MM.1S (cell line): ENCODE measurements around the gene CEP170B.
A peak's percentile ranks its signal among the peaks of the same experiment; 100 is the strongest.
"Not testable (repeated sequence)": the region's sequence is repeated elsewhere in the genome, so short reads cannot be mapped to it uniquely, and the experiment has no call there.

Experiments
- DNase-seq: peaks from one replicate; pipeline ENCODE4 v3.0.0-alpha.2; 2015
- H2AFZ ChIP-seq: fragments of 300-600 bp; sonication (generic); 2 replicates; pipeline ENCODE4 v1.6.0; 2016; ENCODE audit warnings: antibody characterized with exemption, low read length
- H3F3A ChIP-seq: fragments of 300-600 bp; sonication (generic); 2 replicates; pipeline ENCODE4 v1.6.1; 2016; ENCODE audit warnings: mild to moderate bottlenecking, antibody characterized with exemption, low read length, moderate library complexity, mixed read lengths; ENCODE audit not compliant: insufficient read depth
- H3K27ac ChIP-seq: fragments of 300-600 bp; sonication (generic); 2 replicates; pipeline ENCODE4 v1.5.1; 2016; ENCODE audit warnings: mild to moderate bottlenecking, low read length
- H3K27me3 ChIP-seq: fragments of 300-600 bp; sonication (generic); replicated peaks from 2 replicates; pipeline ENCODE4 v1.6.0; 2016; ENCODE audit warnings: low read length; ENCODE audit not compliant: insufficient read depth
- H3K36me3 ChIP-seq: fragments of 300-600 bp; sonication (generic); replicated peaks from 2 replicates; pipeline ENCODE4 v1.6.1; 2016; ENCODE audit warnings: mild to moderate bottlenecking, low read length, mixed read lengths; ENCODE audit not compliant: insufficient read depth
- H3K4me1 ChIP-seq: fragments of 300-600 bp; sonication (generic); 2 replicates; pipeline ENCODE4 v1.6.1; 2016; ENCODE audit warnings: low read length, mixed read lengths
- H3K4me2 ChIP-seq: fragments of 300-600 bp; sonication (generic); 2 replicates; pipeline ENCODE4 v1.6.0; 2016; ENCODE audit warnings: low read depth, low read length
- H3K4me3 ChIP-seq: fragments of 300-600 bp; sonication (generic); 2 replicates; pipeline ENCODE4 v1.5.1; 2016; ENCODE audit warnings: low read length, mixed read lengths
- H3K79me2 ChIP-seq: fragments of 300-600 bp; sonication (generic); 2 replicates; pipeline ENCODE4 v1.6.1; 2016; ENCODE audit warnings: mixed run types, low read length, mixed read lengths
- H3K9ac ChIP-seq: fragments of 300-600 bp; sonication (generic); 2 replicates; pipeline ENCODE4 v1.6.1; 2016; ENCODE audit warnings: low read length, mixed read lengths
- H3K9me2 ChIP-seq: fragments of 300-600 bp; sonication (generic); replicated peaks from 2 replicates; pipeline ENCODE4 v1.6.1; 2016; ENCODE audit warnings: mild to moderate bottlenecking, low read length, mixed read lengths; ENCODE audit not compliant: insufficient read depth
- H3K9me3 ChIP-seq: fragments of 300-600 bp; sonication (generic); replicated peaks from 2 replicates; pipeline ENCODE4 v1.6.1; 2016; ENCODE audit warnings: mild to moderate bottlenecking, low read length, mixed read lengths; ENCODE audit not compliant: insufficient read depth
- H4K20me1 ChIP-seq: fragments of 300-600 bp; sonication (generic); 2 replicates; pipeline ENCODE4 v1.6.1; 2016; ENCODE audit warnings: mild to moderate bottlenecking, low read length, moderate library complexity, mixed read lengths; ENCODE audit not compliant: insufficient read depth
- CTCF ChIP-seq: fragments of 300-600 bp; sonication (generic); IDR thresholded peaks from 2 replicates; pipeline ENCODE4 v1.5.1; 2016; ENCODE audit warnings: antibody characterized with exemption, low read length, mixed read lengths
- EZH2 ChIP-seq: fragments of 300-600 bp; sonication (generic); optimal IDR thresholded peaks from 2 replicates; pipeline ENCODE3; 2017; ENCODE audit warnings: low read depth, mild to moderate bottlenecking, antibody characterized with exemption, low read length, mixed read lengths
- EZH2phosphoT487 ChIP-seq: fragments of 300-600 bp; sonication (generic); IDR thresholded peaks from 2 replicates; pipeline ENCODE4 v1.6.1; 2018; ENCODE audit warnings: antibody characterized with exemption, low read length

Gene CEP170B

GRCh38 chr14:104917993-104918392 is 52.9 kb downstream of the CEP170B start:
- TF ChIP-seq EZH2phosphoT487 (no peak), EZH2 (no peak)
- H3K9ac ChIP-seq, result no peak overlapping the region
- no peaks in the 10 kb centered on the region for H3K79me2 ChIP-seq

DNA sequence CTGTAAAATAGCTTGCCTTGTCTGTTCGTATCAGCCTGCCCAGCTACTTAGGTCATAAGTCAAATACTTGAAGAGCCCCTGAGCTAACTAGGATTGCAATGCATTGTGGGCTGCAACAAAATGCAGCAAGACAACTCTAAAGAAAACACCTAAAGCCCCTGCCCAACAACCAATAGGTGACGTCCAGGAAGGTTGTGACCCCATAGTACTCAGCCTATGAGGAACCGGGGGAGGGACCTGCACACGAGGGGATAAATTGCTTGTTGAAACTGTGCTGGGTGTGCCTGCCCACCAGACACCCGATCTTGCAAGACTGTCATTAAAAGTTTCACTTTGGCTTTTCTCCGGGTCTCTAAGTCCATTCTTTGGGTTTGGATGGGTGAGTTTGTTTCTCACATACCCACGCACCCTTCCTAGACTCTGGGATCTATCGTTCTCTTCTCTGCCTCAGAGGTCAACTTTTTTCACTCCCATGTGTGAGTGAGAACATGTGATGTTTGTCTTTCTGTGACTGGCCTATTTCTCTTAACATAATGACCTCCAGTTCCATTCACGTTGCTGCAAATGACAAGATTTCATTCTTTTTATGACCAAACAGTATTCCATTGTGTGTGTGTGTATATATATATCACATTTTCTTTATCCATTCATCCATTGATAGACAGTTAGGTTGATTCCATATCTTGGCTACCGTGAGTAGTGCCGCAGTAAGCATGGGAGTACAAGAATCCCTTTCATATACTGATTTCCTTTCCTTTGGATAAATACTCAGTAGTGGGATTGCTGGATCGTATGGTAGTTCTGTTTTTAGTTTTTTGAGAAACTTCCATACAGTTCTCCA is 54.3 kb downstream of the CEP170B start:
- not testable (repeated sequence) for H3K4me2 ChIP-seq, H2AFZ ChIP-seq, H3K9me2 ChIP-seq, H3K4me1 ChIP-seq, H3K4me3 ChIP-seq, H3K79me2 ChIP-seq, DNase-seq, H4K20me1 ChIP-seq, H3K9me3 ChIP-seq, H3K27me3 ChIP-seq, H3F3A ChIP-seq, H3K36me3 ChIP-seq, H3K27ac ChIP-seq, H3K9ac ChIP-seq

More at GRCh38 chr14:104917993-104918392, 52.9 kb downstream of the CEP170B start:
- Histone ChIP-seq H3K4me2 (no peak overlapping the region), H3K27me3 (peaks cover 3% of the 10 kb centered on the region; the same call in 1 of the 2 replicates), H3K9me3 (no peaks in the 10 kb centered on the region), H3K27ac (no peak overlapping the region), H3F3A (no peaks in the 10 kb centered on the region), H4K20me1 (no peaks in the 10 kb centered on the region), H3K4me3 (no peak overlapping the region), H3K4me1 (no peaks in the 10 kb centered on the region), H3K36me3 (no peaks in the 10 kb centered on the region), H3K9me2 (no peaks in the 10 kb centered on the region), H2AFZ (no peak overlapping the region)
- DNase-seq, result no peak

GRCh38 chr14:104919993-104920315 is 54.9 kb downstream of the CEP170B start:
- Histone ChIP-seq H3K27ac (no peak overlapping the region), H3K4me3 (no peak overlapping the region), H3F3A (no peaks in the 10 kb centered on the region), H3K4me2 (no peak overlapping the region), H3K9ac (no peak overlapping the region), H3K27me3 (no peaks in the 10 kb centered on the region), H3K36me3 (no peaks in the 10 kb centered on the region), H3K79me2 (no peaks in the 10 kb centered on the region), H3K9me2 (no peaks in the 10 kb centered on the region), H4K20me1 (no peaks in the 10 kb centered on the region), H3K4me1 (no peaks in the 10 kb centered on the region), H2AFZ (no peak overlapping the region), H3K9me3 (no peaks in the 10 kb centered on the region)
- no peak for TF ChIP-seq EZH2
- no peak for TF ChIP-seq CTCF
- no peak for TF ChIP-seq EZH2phosphoT487
- peak; percentile 35 for DNase-seq

DNA sequence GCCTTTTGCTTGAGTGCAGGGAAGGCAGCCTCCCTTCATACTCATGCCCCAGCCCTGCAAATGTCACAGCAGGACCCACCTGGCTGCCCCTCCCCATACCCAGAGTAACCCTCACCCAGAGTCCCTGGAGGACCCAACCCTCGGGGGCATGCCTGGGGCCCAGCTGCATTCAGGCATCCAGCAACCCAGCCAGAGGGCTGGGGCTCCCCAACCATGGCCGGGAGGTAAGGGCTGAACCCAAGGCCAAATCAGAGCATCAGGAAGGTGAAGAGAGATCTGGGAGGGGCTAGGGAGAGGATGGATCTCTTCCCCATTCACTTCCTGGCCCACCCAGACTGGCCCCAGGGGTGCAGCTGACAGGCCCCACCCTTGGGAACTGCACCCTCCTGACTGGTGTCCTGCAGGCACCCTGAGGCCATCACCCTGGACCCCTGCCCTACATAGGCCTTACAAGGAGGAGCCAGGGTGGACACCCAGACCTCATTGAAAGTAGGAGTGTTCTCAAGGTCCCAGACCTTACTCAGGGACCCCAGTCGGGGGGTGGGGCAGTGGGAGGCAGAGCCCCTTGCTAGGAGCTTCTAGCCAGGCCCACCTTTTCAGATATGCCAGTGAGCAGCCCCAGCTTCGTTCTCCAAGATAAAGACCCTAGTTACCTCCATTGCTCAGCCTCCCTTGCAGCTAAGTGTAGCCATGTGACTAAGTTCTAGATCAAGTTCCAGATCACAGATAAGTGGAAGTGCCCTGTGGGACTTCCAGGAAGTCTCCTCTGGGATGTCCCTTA is 58.8 kb downstream of the CEP170B start:
- H3K9ac ChIP-seq, result no peak overlapping the region
- no peaks in the 10 kb centered on the region for H3K36me3 ChIP-seq
- H3K27ac ChIP-seq, result no peak overlapping the region
- H3K4me3 ChIP-seq, result no peak overlapping the region
- H3K9me2 ChIP-seq, result no peaks in the 10 kb centered on the region
- H3K9me3 ChIP-seq, result no peaks in the 10 kb centered on the region
- peaks cover 19% of the 10 kb centered on the region for H3K4me1 ChIP-seq
- no peak for DNase-seq
- no peaks in the 10 kb centered on the region for H3K27me3 ChIP-seq
- TF ChIP-seq EZH2phosphoT487, result no peak
- no peak for TF ChIP-seq EZH2
- TF ChIP-seq CTCF, result no peak
- H3K4me2 ChIP-seq, result no peak overlapping the region
- H4K20me1 ChIP-seq, result no peaks in the 10 kb centered on the region
- no peak overlapping the region for H2AFZ ChIP-seq
- H3F3A ChIP-seq, result no peaks in the 10 kb centered on the region
- no peaks in the 10 kb centered on the region for H3K79me2 ChIP-seq
